ENCODE results near the gene MYD88. TPM values are rescaled to one million over a fixed set of nuclear protein-coding genes. Genes with fewer than 3 reads are reported as not detected.

The MYD88 gene
- total RNA-seq, 1 experiment from 2014 or later, result 19.2 TPM

- ATAC-seq (no peak), DNase-seq (ENCODE audit: low spot score) (no peak)
- CTCF ChIA-PET, result interaction anchor here (1.2 to 1.6 kb wide), 2 partner anchors 9 to 56 kb away, joined by 3 to 4 read pairs; no protein-coding TSS in a partner anchor
- Mint-ChIP-seq H3K4me3 (no peak overlapping the region), H3K4me1 (no peaks in the 10 kb centered on the region), H3K36me3 (peaks cover 10% of the 10 kb centered on the region; the same call in 1 of the 2 replicates), H3K9me3 (peaks cover 21% of the 10 kb centered on the region), H3K27ac (no peak overlapping the region), H3K27me3 (ENCODE audit: low read depth) (no peaks in the 10 kb centered on the region; the same call in 1 of the 2 replicates)
- POLR2A ChIA-PET, result interaction anchor here (0.6 to 1.1 kb wide), 2 partner anchors 9 to 638 kb away, joined by 3 to 4 read pairs; no protein-coding TSS in a partner anchor
- TF ChIP-seq ZNF281 (CRISPR knock-in tag; IDR thresholded peaks at IDR 0.05) (no peak), IRF1 (CRISPR knock-in tag; IDR thresholded peaks at IDR 0.05) (no peak), ETV6 (CRISPR knock-in tag; IDR thresholded peaks at IDR 0.05) (no peak), FOXJ3 (CRISPR knock-in tag; IDR thresholded peaks at IDR 0.05; ENCODE audit: borderline replicate concordance) (no peak), E2F5 (CRISPR knock-in tag; IDR thresholded peaks at IDR 0.05) (no peak), SP1 (CRISPR knock-in tag; conservative IDR thresholded peaks at IDR 0.05) (no peak)
- TF ChIP-seq, protein P1, sequence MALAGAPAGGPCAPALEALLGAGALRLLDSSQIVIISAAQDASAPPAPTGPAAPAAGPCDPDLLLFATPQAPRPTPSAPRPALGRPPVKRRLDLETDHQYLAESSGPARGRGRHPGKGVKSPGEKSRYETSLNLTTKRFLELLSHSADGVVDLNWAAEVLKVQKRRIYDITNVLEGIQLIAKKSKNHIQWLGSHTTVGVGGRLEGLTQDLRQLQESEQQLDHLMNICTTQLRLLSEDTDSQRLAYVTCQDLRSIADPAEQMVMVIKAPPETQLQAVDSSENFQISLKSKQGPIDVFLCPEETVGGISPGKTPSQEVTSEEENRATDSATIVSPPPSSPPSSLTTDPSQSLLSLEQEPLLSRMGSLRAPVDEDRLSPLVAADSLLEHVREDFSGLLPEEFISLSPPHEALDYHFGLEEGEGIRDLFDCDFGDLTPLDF (CRISPR knock-in tag; IDR thresholded peaks at IDR 0.05), result no peak
Observed at GRCh38 chr3:38107911-38108648, 30.4 kb upstream of the MYD88 start.

GRCh38 chr3:38108649-38109579 is 29.5 kb upstream of the MYD88 start:
- DNase-seq (ENCODE audit: low spot score), result no peak
- ChIA-PET POLR2A (interaction anchor here (1.1 kb wide), 1 partner anchor 10 kb away, joined by 3 read pairs; no protein-coding TSS in a partner anchor), CTCF (interaction anchor here (1.1 to 1.2 kb wide), 2 partner anchors 9 to 56 kb away, joined by 3 read pairs; no protein-coding TSS in a partner anchor)

More at GRCh38 chr3:38108649-38109579, 29.5 kb upstream of the MYD88 start:
- TF ChIP-seq, protein P2, sequence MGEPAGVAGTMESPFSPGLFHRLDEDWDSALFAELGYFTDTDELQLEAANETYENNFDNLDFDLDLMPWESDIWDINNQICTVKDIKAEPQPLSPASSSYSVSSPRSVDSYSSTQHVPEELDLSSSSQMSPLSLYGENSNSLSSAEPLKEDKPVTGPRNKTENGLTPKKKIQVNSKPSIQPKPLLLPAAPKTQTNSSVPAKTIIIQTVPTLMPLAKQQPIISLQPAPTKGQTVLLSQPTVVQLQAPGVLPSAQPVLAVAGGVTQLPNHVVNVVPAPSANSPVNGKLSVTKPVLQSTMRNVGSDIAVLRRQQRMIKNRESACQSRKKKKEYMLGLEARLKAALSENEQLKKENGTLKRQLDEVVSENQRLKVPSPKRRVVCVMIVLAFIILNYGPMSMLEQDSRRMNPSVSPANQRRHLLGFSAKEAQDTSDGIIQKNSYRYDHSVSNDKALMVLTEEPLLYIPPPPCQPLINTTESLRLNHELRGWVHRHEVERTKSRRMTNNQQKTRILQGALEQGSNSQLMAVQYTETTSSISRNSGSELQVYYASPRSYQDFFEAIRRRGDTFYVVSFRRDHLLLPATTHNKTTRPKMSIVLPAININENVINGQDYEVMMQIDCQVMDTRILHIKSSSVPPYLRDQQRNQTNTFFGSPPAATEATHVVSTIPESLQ (CRISPR knock-in tag; IDR thresholded peaks at IDR 0.05), result no peak
- TF ChIP-seq JAZF1 (CRISPR knock-in tag; IDR thresholded peaks at IDR 0.05) (no peak), TEAD4 (CRISPR knock-in tag; IDR thresholded peaks at IDR 0.05) (no peak), IRF2 (CRISPR knock-in tag; IDR thresholded peaks at IDR 0.05; ENCODE audit: borderline replicate concordance, low read depth) (no peak), CREB1 (CRISPR knock-in tag; IDR thresholded peaks at IDR 0.05) (no peak), NR3C1 (CRISPR knock-in tag; conservative IDR thresholded peaks at IDR 0.05; ENCODE audit: low read depth) (no peak), ATF1 (CRISPR knock-in tag; IDR thresholded peaks at IDR 0.05) (no peak), GTF2I (CRISPR knock-in tag; conservative IDR thresholded peaks at IDR 0.05) (no peak), MLX (CRISPR knock-in tag; IDR thresholded peaks at IDR 0.05) (no peak)
- TF ChIP-seq, protein P1 (CRISPR knock-in tag; IDR thresholded peaks at IDR 0.05), result no peak
- TF ChIP-seq, protein P3, sequence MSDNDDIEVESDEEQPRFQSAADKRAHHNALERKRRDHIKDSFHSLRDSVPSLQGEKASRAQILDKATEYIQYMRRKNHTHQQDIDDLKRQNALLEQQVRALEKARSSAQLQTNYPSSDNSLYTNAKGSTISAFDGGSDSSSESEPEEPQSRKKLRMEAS (CRISPR knock-in tag; IDR thresholded peaks at IDR 0.05), result no peak
- no peak for ATAC-seq
- no peak overlapping the region for H3K27ac Mint-ChIP-seq
- H3K4me3 Mint-ChIP-seq, result no peak overlapping the region
- H3K9me3 Mint-ChIP-seq, result peaks cover 16% of the 10 kb centered on the region
- peaks cover 10% of the 10 kb centered on the region; the same call in 1 of the 2 replicates for H3K36me3 Mint-ChIP-seq
- no peaks in the 10 kb centered on the region for H3K4me1 Mint-ChIP-seq
- no peaks in the 10 kb centered on the region for H3K27me3 Mint-ChIP-seq (ENCODE audit: low read depth)
